HG03135 (cell line): ENCODE measurements around the gene GLI3.
"Not testable (repeated sequence)": the region's sequence is repeated elsewhere in the genome, so short reads cannot be mapped to it uniquely, and the experiment has no call there.

Experiments
- ATAC-seq: cut with Tn5 transposase; IDR thresholded peaks from one replicate; pipeline ENCODE4 v1.9.1; 2021; ENCODE audit warnings: mild to moderate bottlenecking, moderate library complexity; ENCODE audit not compliant: unreplicated experiment

GLI3 gene

GRCh38 chr7:42213093-42213492 lies 23.9 kb downstream of the GLI3 start:
- no peak for ATAC-seq

DNA sequence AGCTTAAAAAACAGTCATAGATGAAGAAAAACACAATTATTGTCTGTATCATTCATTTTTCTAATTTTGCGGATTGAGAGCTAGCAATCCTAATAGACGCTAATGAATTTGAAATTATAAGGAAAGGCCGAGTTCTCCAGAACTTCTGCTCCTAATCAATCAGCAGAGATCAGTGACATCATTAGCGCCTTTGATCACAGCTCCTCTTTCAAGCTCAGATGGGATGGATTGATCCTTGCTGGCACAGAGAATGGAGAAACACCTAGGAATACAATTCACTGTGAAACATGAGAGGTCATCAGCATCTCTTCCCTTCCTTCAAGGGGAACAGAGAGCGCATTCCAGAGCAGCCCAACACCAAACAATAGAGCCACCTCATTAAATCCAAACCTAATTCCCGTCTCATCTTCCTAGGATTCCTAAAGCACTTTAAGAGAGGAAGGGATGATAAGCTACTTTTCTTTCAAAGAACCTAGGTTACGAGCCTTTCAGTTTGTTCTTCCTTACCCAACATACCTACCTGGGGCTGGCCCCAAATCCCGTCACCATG lies 24.4 kb downstream of the GLI3 start:
- no peak for ATAC-seq

DNA sequence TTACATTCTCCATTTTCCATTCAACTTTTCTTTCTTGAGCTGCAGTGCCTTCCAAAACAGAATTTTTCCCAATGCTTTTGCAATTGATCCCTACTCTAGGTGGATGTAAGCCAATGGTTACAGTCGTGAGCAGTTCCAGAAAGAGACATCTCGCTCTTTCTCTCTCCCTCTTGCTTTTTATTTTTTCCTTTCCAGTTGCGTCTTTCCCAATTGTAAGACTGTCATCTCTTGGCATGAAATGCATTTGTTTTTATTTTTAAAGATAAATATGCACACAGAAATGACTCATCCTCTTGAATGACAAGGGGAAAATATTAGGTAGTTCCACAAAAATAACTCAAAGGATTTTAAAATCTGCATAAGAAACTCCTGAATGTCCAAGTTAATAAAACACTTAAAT lies 25.1 kb downstream of the GLI3 start:
- ATAC-seq: no peak

DNA sequence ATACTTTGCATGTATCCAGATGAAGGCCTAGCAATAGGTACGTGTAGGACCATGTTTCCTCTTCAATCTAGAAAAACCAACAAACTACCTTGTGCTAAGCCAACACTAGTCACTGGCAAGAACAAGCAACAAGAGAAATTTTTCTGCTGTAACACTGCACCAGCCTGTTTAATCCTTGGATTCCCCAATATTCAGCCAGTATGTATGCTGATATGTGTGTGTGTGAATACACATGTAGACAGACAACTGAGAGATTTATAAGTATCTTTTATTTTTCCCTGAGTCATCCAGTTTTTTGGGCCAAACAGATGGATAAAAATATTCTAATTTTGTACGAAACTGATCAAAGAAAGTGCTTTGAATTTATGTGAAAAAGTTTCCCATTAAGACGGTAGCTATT lies 26.2 kb downstream of the GLI3 start:
- no peak for ATAC-seq

- ATAC-seq: no peak
These were observed 26.7 kb downstream of the GLI3 start for GRCh38 chr7:42210333-42210732.

GRCh38 chr7:42209085-42209484 lies 27.9 kb downstream of the GLI3 start:
- ATAC-seq: not testable (repeated sequence)

DNA sequence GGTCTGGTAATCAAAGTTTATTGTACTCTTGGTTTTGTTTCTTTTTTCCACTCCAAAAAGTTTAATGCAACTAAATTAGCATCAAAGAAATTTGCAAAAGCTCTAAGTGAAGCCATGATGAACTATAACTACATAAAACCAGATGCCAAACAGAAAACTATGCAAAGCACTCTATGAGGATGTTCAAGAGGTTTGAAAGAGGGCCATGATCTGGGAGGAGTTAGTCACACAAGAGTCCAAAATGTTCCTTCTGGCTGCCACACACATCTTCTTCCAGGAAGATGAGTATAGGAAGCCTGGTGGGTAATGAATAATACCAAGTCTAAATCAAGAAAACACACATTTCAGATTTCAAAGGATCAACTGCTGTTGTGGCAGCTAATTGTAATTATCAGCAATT lies 28.4 kb downstream of the GLI3 start:
- ATAC-seq: no peak

DNA sequence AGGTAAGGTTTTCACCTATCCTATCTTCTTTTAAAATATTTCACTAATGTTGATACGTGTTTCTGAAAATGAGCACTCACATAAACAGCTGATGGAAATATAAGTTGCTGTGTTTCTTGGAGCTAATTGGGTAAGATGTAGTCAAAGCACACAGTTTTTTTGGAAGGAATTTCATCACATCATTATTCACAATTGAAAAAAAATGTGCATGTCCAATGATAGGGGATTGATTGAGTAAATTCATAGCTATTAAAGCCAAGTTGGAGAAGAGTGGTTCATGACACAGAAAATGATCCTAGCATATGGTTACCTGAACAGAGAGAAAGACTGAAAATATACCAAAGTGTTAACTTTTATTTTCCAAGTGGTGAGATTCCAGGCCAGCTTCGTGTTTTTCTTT lies 29.6 kb downstream of the GLI3 start:
- no peak for ATAC-seq

DNA sequence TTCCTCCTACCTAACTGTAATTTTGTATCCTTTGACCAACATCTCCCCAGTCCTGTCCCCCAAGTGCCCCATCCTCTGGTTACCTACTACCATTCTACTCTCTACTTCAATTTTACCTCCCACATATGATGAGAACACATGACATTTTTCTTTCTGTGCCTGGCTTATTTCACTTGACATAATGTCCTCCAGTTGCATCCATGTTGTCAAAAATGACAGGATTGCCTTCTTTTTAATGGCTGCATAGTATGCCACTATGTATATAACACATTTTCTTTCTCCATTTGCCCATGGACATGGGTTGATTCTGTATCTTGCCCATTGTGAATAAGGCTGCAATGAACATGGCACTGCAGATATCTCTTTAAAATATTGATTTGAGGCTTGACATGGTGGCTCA lies 33.7 kb downstream of the GLI3 start:
- no peak for ATAC-seq

GRCh38 chr7:42202601-42203000 lies 34.4 kb downstream of the GLI3 start:
- no peak for ATAC-seq

GRCh38 chr7:42198974-42199668 lies 37.9 kb downstream of the GLI3 start:
- ATAC-seq: no peak

- no peak for ATAC-seq
These were observed 38.7 kb downstream of the GLI3 start for GRCh38 chr7:42198296-42198695.

DNA sequence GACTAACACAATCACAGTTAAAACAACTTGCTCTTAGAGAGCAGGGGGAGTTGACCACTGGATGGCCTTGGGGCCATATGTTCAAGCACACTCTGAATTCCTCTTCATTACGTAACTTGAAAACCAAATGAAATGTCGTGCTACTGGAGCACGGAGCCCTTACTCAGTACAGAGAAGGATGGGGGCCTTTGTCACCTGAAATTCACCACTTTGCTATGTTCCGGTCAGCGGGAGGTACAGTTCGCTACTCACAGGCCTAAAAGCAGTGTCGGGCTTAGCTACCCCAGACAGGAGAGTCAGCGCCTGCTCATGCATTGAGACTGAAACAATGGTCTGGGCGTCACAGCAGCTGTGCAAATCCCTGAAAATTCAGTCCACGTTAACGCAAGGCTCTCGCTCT lies 39.6 kb downstream of the GLI3 start:
- no peak for ATAC-seq

DNA sequence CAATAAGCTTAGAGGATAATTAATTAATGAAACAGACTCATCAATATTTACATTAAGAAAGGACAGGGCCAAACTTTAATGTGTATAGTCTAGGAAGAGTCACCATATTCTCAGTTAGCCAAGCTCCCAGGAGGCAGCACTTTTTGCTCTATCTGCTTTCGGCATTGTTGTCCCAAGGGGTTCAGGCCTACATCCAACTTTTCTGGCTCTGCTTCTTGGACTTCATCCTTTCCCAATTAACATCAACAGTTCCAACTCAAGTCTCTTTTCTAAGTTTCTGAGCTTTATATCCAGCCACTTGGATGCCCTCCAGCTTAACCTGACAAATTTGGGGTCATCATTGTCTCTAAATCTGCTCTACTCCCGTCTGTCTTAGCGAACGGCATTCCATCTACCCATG lies 42.8 kb downstream of the GLI3 start:
- ATAC-seq: no peak

- ATAC-seq: no peak
These were observed 43.4 kb downstream of the GLI3 start for GRCh38 chr7:42193471-42194129.

- ATAC-seq: no peak
These were observed 44.1 kb downstream of the GLI3 start for GRCh38 chr7:42192851-42193461.

DNA sequence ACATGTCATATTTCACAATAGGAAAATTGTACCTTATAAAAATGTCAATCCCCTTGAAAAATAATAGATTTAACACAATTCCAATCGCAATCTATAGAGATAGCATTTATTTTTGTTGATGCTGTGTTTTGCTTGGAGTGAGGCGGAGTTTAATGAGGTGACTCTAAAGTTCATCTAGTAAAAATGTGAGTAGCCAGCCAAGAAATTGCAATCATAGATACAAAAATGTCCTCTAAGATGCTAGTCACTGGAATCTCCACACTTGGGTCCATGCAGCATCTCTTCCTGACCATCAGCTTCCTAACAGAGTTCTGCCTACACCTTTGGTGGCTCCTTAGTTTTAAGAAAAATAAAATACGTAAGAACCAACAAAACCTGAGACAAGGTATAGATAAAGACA lies 44.9 kb downstream of the GLI3 start:
- no peak for ATAC-seq

DNA sequence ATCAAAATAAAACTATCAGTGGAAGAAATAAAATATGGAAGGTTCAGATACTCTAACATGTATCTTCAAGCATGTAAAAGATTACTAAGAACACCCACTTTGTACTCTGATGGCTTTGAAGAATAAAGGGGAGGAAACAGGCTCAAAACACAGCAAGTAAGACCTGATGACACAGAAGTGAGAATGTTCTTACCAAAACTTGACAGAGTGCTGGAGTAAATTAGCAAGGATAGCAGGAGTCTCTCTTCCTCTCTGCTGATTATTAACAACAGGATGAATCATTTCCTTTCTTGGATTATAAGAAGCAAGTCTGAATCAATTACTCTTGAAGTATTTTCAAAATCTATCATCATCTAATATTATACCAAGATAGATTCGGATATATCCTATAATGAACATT lies 47.5 kb downstream of the GLI3 start:
- no peak for ATAC-seq

DNA sequence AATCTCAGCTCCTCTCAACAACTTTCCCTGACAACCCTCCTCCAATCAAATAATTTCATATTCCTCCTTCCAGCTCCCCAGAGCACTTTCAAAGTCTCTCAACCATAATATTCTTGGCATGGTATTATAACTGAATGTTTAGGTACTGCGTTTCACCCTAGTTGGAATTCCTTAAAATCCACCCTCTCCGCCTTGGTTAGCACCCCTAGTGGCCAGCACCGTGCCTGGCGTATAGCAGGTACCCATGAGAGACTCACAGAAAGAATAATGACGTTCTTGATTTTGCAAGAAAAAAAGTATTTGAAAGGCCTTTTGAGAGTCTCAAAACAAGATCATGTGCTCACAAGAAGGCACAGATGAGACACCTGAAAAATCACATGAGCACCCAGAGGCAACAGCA lies 50.9 kb downstream of the GLI3 start:
- ATAC-seq: no peak

- no peak for ATAC-seq
These were observed 51.3 kb downstream of the GLI3 start for GRCh38 chr7:42185726-42186125.

DNA sequence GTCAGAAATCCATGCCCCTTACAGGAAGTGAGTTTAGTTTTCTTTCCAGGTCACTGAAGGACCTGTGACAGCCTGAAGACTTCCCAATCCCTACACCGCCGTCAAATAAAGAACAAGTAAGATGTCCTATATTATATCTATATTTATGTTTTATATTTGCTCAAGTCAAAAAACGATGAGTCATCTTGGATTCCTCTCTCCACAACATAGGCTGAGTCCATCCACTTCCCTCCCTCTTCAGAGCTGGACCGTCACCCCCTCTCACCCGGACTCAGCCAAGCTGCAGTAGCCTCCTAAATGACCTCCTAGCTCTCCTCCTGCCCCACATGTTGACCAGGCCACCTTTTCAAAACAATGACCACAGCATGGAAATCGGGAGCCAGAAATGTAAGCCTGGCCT lies 53.5 kb downstream of the GLI3 start:
- no peak for ATAC-seq

DNA sequence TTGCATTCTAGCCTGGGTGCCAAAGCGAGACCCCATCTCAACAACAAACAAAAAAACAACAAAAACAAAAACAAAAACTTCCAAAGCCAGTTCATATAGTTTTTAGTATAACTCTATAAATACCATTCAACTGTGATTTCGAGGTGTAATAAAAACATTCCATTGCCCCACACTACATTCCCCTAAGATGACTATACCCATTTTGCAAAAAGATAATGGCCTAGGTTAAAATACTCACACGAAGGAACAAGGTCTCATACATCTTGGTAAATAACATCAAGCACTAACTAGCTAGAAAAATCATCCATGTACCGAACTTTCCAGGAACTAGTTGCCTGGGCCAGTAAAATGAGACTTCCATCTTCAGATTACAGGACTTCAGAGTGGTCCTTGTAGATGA lies 55.4 kb downstream of the GLI3 start:
- ATAC-seq: no peak
